ENCODE results near the gene ZCCHC24. TPM values are rescaled to one million over a fixed set of nuclear protein-coding genes. Genes with fewer than 3 reads are reported as not detected.

ZCCHC24 gene
- total RNA-seq, 2 experiments from 2014 or later, result 0.98 to 2.2 TPM

DNA sequence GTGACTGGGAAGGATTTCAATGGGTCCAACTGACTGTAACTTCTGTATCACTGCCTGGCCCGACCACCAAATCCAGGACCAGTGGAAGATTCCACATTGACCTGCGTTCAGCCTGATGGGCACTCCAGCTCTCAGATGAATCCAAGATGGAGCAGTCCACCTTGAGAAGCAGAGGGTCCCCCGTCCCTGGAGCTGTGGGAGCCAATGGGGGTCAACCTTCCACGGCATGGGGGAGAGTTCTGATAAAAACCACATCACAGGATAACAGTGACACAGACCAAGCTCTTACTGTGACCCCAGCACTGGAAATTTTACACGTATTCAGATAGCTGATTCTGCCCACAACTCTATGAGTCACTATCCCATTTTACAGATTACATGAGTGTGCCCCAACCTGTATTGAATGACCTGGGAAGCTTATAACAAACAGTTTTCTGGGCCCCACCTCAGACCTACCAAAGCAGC is 11.2 kb downstream of the ZCCHC24 start:
- no peak overlapping the region for H2AFZ ChIP-seq (ENCODE audit: low read length)
- POLR2A ChIA-PET, result no interaction called here
- H3K27ac ChIP-seq (ENCODE audit: low read depth, low read length, poor library complexity, severe bottlenecking), result no peak overlapping the region
- no TSS peak for BruUV-seq (replicated peaks)
- H3K36me3 ChIP-seq (ENCODE audit: insufficient read depth, low read length), result no peaks in the 10 kb centered on the region
- CTCF ChIA-PET (ENCODE audit: unreplicated experiment), result no interaction called here
- H3K4me1 ChIP-seq (ENCODE audit: insufficient read depth, low read length, poor library complexity, severe bottlenecking), result no peaks in the 10 kb centered on the region
- H4K20me1 ChIP-seq (ENCODE audit: insufficient read depth, low read length), result no peaks in the 10 kb centered on the region
- no peak overlapping the region for H3K4me3 ChIP-seq (ENCODE audit: low read depth, low read length, poor library complexity, severe bottlenecking)
- TF ChIP-seq, protein P1, sequence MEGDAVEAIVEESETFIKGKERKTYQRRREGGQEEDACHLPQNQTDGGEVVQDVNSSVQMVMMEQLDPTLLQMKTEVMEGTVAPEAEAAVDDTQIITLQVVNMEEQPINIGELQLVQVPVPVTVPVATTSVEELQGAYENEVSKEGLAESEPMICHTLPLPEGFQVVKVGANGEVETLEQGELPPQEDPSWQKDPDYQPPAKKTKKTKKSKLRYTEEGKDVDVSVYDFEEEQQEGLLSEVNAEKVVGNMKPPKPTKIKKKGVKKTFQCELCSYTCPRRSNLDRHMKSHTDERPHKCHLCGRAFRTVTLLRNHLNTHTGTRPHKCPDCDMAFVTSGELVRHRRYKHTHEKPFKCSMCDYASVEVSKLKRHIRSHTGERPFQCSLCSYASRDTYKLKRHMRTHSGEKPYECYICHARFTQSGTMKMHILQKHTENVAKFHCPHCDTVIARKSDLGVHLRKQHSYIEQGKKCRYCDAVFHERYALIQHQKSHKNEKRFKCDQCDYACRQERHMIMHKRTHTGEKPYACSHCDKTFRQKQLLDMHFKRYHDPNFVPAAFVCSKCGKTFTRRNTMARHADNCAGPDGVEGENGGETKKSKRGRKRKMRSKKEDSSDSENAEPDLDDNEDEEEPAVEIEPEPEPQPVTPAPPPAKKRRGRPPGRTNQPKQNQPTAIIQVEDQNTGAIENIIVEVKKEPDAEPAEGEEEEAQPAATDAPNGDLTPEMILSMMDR (conservative IDR thresholded peaks at IDR 0.05; ENCODE audit: low read length), result no peak
- no peak for TF ChIP-seq EZH2phosphoT487 (IDR thresholded peaks at IDR 0.05; ENCODE audit: borderline replicate concordance, low read depth, low read length)
- DNase-seq (ENCODE audit: low spot score), result no peak
- no peaks in the 10 kb centered on the region for H3K79me2 ChIP-seq (ENCODE audit: insufficient read depth, low read depth, low read length)
- intact Hi-C loops (cut with micrococcal nuclease; ENCODE audit: unreplicated experiment), result no loop called here
- H3K9me3 ChIP-seq (ENCODE audit: low read length), result no peaks in the 10 kb centered on the region
- H3K9me2 ChIP-seq (ENCODE audit: insufficient read depth, low read length), result no peaks in the 10 kb centered on the region
- no peak overlapping the region for H3K4me2 ChIP-seq (ENCODE audit: low read length)

DNA sequence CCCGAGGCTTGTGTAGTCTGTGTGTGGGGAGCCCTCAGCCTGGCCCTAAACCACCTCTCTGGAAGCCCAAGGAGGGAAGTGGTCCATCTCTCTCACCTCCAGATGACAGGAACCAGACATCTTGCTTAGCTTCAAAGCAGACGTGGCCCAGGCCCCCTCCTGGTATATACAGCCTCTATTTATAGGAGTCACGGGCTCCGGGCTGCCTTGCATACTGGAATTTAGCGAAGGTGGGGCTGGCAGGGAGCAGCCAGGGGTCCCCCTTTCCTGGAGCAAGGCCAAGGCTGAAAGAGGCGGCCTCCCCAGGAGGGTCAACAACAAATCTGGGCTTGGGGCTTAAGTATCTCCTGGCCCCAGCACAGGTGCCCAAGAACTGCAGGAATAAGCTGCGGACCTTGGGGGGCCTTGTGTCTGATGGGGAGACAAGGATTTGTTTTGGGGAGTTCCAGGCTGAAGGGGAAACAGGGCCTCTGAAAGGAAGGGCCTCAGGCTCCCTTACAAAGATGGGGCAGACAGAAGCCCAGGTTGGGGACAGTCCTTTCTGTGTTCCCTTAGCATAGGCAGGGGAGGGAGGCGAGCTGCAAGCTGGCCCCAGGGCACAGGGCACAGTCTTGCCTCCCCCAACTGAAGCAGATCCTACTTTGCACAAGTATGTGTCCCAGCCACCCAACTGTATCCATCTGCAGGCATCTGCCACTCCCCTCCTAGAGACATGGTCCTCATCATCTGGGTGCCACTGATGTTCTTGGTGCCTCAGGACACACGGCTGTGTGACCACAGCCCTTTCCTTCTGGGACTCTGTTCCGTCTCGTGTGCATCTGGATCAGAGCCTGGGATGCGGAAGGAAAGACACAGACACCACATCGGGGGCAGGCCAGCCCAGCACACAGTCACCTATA is 11.9 kb downstream of the ZCCHC24 start:
- POLR2A ChIA-PET, result no interaction called here
- Histone ChIP-seq H3K9me2 (ENCODE audit: insufficient read depth, low read length) (no peaks in the 10 kb centered on the region), H3K9me3 (ENCODE audit: low read length) (no peaks in the 10 kb centered on the region)

More for the DNA sequence above, 11.9 kb downstream of the ZCCHC24 start:
- H3K4me3 ChIP-seq (ENCODE audit: low read depth, low read length, poor library complexity, severe bottlenecking), result no peak overlapping the region
- intact Hi-C loops (cut with micrococcal nuclease; ENCODE audit: unreplicated experiment), result no loop called here
- H3K36me3 ChIP-seq (ENCODE audit: insufficient read depth, low read length), result no peaks in the 10 kb centered on the region
- no peak overlapping the region for H3K4me2 ChIP-seq (ENCODE audit: low read length)
- CTCF ChIA-PET (ENCODE audit: unreplicated experiment), result no interaction called here
- no peaks in the 10 kb centered on the region for H3K4me1 ChIP-seq (ENCODE audit: insufficient read depth, low read length, poor library complexity, severe bottlenecking)
- H3K27ac ChIP-seq (ENCODE audit: low read depth, low read length, poor library complexity, severe bottlenecking), result no peak overlapping the region
- no peaks in the 10 kb centered on the region for H3K79me2 ChIP-seq (ENCODE audit: insufficient read depth, low read depth, low read length)
- H4K20me1 ChIP-seq (ENCODE audit: insufficient read depth, low read length), result no peaks in the 10 kb centered on the region
- TF ChIP-seq, protein P1 (conservative IDR thresholded peaks at IDR 0.05; ENCODE audit: low read length), result no peak
- TF ChIP-seq EZH2phosphoT487 (IDR thresholded peaks at IDR 0.05; ENCODE audit: borderline replicate concordance, low read depth, low read length), result no peak
- BruUV-seq (replicated peaks), result no TSS peak
- no peak for DNase-seq (ENCODE audit: low spot score)
- H2AFZ ChIP-seq (ENCODE audit: low read length), result no peak overlapping the region

Measured in OCI-LY7 (cell line).